Keratinocyte (primary cell): ENCODE data around the gene VKORC1. TPM values are rescaled to one million over a fixed set of nuclear protein-coding genes. Genes with fewer than 3 reads are reported as not detected.
A peak's percentile ranks its signal among the peaks of the same experiment; 100 is the strongest.

Experiments
- DNase-seq: peaks from one replicate; pipeline ENCODE4 v3.0.0-alpha.2; 2011; ENCODE audit warnings: low read depth, missing footprints, low spot score
- FAIRE-seq: peaks from 2 replicates; lab custom pipeline; 2011; peaks lifted over from hg19 to GRCh38; lab: Jason Lieb, UNC
- H2AFZ ChIP-seq: 2 replicates; pipeline ENCODE4 v1.6.0; 2012; ENCODE audit warnings: low read length, control low read depth, inconsistent platforms; ENCODE audit not compliant: control insufficient read depth
- H3K27ac ChIP-seq: 2 replicates; pipeline ENCODE4 v1.5.1; 2011; ENCODE audit warnings: low read length; ENCODE audit not compliant: control insufficient read depth, insufficient read depth
- H3K27me3 ChIP-seq: 3 replicates; pipeline ENCODE4 v1.6.0; 2011; ENCODE audit warnings: low read length; ENCODE audit not compliant: control insufficient read depth, insufficient read depth; ENCODE audit errors: extremely low read depth
- H3K36me3 ChIP-seq, 2 experiments: 2 replicates in 1 of 2; 3 replicates in 1 of 2; pipeline ENCODE4 v1.5.1; 2011; ENCODE audit warnings: low read length in 2 of 2, mild to moderate bottlenecking in 1 of 2; ENCODE audit not compliant: control insufficient read depth in 2 of 2, insufficient read depth in 2 of 2; ENCODE audit errors: extremely low read depth in 1 of 2
- H3K4me1 ChIP-seq: 3 replicates; pipeline ENCODE4 v1.5.1; 2011; ENCODE audit warnings: low read length; ENCODE audit not compliant: control insufficient read depth, insufficient read depth; ENCODE audit errors: extremely low read depth
- H3K4me2 ChIP-seq: 3 replicates; pipeline ENCODE4 v1.6.0; 2011; ENCODE audit warnings: low read depth, low read length; ENCODE audit not compliant: control insufficient read depth, insufficient read depth; ENCODE audit errors: extremely low read depth
- H3K4me3 ChIP-seq, 3 experiments: fragments of 200-600 bp in 1 of 3; sonication (generic) in 1 of 3; 2 replicates in 2 of 3; 3 replicates in 1 of 3; pipeline ENCODE4 v1.5.1; 2011 to 2016; ENCODE audit warnings: low read length in 3 of 3, mild to moderate bottlenecking in 3 of 3, control low read depth in 2 of 3, inconsistent platforms in 1 of 3, low read depth in 1 of 3, mixed read lengths in 1 of 3, mixed run types in 1 of 3, moderate library complexity in 1 of 3; ENCODE audit not compliant: control insufficient read depth in 2 of 3, insufficient read depth in 2 of 3; ENCODE audit errors: extremely low read depth in 1 of 3
- H3K79me2 ChIP-seq: 2 replicates; pipeline ENCODE4 v1.6.0; 2012; ENCODE audit warnings: low read length; ENCODE audit not compliant: control insufficient read depth, insufficient read depth
- H3K9ac ChIP-seq: 3 replicates; pipeline ENCODE4 v1.6.0; 2011; ENCODE audit warnings: low read length; ENCODE audit not compliant: control insufficient read depth, insufficient read depth; ENCODE audit errors: extremely low read depth
- H3K9me1 ChIP-seq: 3 replicates; pipeline ENCODE4 v1.6.0; 2011; ENCODE audit warnings: low read length; ENCODE audit not compliant: control insufficient read depth, insufficient read depth; ENCODE audit errors: extremely low read depth
- H3K9me3 ChIP-seq: 2 replicates; pipeline ENCODE4 v1.5.1; 2012; ENCODE audit warnings: low read depth, low read length; ENCODE audit not compliant: control insufficient read depth
- H4K20me1 ChIP-seq: 3 replicates; pipeline ENCODE4 v1.6.0; 2011; ENCODE audit warnings: low read length; ENCODE audit not compliant: control insufficient read depth, insufficient read depth; ENCODE audit errors: extremely low read depth
- EZH2 ChIP-seq: IDR thresholded peaks from one replicate; pipeline ENCODE4 v1.6.1; 2012; ENCODE audit warnings: inconsistent platforms, mild to moderate bottlenecking, low read length, moderate library complexity
- dilution Hi-C: fragments of 300-500 bp; cut with MboI; formaldehyde crosslinking; loops from one replicate; pipeline ENCODE4 v1.7.0; 2020; ENCODE audit warnings: low sequenced_read_pairs; ENCODE audit not compliant: extremely low pct_ligation_motif_present
- polyA plus RNA-seq, 5 experiments: library from polyadenylated mRNA; depleted of rRNA in 3 of 5; stranded (reverse) in 3 of 5; stranded (forward) in 1 of 5; unstranded in 1 of 5; fragments of >200 nt; gene quantifications; 1 replicate in 1 of 5; 2 replicates in 3 of 5; 3 replicates in 1 of 5; pipeline versions ENCODE4 v1.2.1 to v1.2.3, GENCODE V29; 2011 to 2012; ENCODE audit warnings: missing spikeins in 2 of 5, low read depth in 1 of 5, low replicate concordance in 1 of 5
- TF ChIP-seq, protein P1 (sequence below), 3 experiments: IDR thresholded peaks in 1 of 3; conservative IDR thresholded peaks in 1 of 3; optimal IDR thresholded peaks in 1 of 3; 2 replicates in 2 of 3; 3 replicates in 1 of 3; pipeline versions ENCODE3 to v1.5.1; 2011; ENCODE audit warnings: low read length in 3 of 3, mild to moderate bottlenecking in 3 of 3, moderate library complexity in 2 of 3, control low read depth in 1 of 3, inconsistent platforms in 1 of 3; ENCODE audit not compliant: insufficient read depth in 2 of 3; ENCODE audit errors: extremely low read depth in 1 of 3

The VKORC1 gene
- polyA plus RNA-seq, 1 donor (not counting 4 experiments of a cell fraction or from before 2014, with no cell fraction given), result 73.6 TPM

DNA sequence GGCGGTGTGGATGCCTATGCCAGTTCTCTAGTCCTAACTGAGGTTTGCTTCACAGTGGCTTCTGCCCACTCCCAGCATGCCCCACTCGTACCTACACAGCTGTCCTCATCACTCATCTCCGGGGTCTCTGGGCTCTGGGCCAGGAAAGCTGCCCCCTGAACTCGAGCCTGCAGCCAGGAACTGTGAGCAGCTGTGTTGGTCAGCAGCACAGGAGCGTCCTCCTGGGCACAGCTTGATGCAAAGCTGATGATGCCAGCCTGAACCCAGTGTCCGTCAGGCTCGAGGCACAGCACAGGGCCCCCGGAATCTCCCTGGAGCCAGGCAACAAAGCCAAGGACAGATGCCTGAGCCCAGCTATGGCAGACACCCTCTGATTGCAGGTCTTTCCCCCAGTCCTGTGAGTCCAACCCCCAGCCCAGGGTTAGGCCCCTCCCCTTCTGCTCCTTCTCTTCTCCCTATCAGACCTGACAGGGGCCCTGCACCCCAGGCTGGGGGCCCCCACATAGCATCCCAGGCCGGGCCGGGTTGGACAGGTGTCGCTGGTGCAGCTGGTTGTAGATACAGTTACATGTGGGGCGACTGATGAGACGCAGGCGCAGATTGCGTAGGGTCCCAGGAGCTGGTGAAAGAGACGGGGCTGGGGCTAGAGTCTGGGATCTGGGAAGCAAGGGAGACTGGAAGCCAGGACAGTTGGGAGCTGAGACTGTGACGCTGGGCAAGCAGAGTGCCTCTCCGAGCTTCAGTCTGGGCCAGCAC, 8.5 kb downstream of the VKORC1 start:
- Histone ChIP-seq H3K9me1 (no peaks in the 10 kb centered on the region), H3K36me3 (peaks cover 12 to 13% of the 10 kb centered on the region in 2 experiments), H2AFZ (no peak overlapping the region), H3K27ac (peak overlapping the region; percentile 18), H3K27me3 (no peaks in the 10 kb centered on the region), H3K9me3 (no peaks in the 10 kb centered on the region), H3K4me3 (no peak overlapping the region), H3K4me1 (peaks cover 12% of the 10 kb centered on the region), H4K20me1 (no peaks in the 10 kb centered on the region), H3K4me2 (no peak overlapping the region), H3K9ac (no peak overlapping the region), H3K79me2 (peaks cover 11% of the 10 kb centered on the region)
- dilution Hi-C loops, result no loop called here
- FAIRE-seq (no peak), DNase-seq (no peak)
- TF ChIP-seq EZH2, result no peak
- TF ChIP-seq, protein P1, sequence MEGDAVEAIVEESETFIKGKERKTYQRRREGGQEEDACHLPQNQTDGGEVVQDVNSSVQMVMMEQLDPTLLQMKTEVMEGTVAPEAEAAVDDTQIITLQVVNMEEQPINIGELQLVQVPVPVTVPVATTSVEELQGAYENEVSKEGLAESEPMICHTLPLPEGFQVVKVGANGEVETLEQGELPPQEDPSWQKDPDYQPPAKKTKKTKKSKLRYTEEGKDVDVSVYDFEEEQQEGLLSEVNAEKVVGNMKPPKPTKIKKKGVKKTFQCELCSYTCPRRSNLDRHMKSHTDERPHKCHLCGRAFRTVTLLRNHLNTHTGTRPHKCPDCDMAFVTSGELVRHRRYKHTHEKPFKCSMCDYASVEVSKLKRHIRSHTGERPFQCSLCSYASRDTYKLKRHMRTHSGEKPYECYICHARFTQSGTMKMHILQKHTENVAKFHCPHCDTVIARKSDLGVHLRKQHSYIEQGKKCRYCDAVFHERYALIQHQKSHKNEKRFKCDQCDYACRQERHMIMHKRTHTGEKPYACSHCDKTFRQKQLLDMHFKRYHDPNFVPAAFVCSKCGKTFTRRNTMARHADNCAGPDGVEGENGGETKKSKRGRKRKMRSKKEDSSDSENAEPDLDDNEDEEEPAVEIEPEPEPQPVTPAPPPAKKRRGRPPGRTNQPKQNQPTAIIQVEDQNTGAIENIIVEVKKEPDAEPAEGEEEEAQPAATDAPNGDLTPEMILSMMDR (optimal IDR thresholded peaks at IDR 0.05 in 1 of 3, IDR thresholded peaks at IDR 0.05 in 1 of 3, conservative IDR thresholded peaks at IDR 0.05 in 1 of 3; ENCODE audit: extremely low read depth in 1 of 3, insufficient read depth in 2 of 3, low read length in 3 of 3), result no peak

DNA sequence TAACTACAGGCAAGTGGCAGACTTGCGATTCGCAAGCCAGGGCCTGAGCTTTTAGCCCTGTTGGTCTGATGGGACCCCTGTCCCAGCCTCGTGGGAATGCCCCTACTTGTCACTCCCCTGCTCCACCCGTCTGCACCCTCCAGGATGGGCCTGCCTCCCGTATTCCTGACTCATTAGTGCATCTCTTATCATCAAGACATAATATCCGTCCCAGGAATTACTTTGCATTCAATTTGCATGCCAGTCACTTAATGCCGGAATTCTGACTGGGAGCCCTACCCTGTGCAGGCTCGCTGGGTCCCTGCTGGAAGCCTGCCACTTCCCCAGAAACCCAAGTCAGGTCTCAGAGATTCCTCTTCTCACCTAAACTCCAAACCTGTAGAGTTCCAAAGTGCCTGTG, 9.2 kb downstream of the VKORC1 start:
- Histone ChIP-seq H3K9me1 (no peaks in the 10 kb centered on the region), H3K4me2 (no peak overlapping the region), H3K79me2 (peaks cover 14% of the 10 kb centered on the region), H4K20me1 (no peaks in the 10 kb centered on the region), H3K36me3 (peaks cover 11 to 13% of the 10 kb centered on the region in 2 experiments), H3K27ac (peak overlapping the region; percentile 39), H3K4me3 (no peak overlapping the region), H2AFZ (no peak overlapping the region), H3K9me3 (no peaks in the 10 kb centered on the region), H3K27me3 (no peaks in the 10 kb centered on the region), H3K4me1 (peaks cover 9% of the 10 kb centered on the region), H3K9ac (no peak overlapping the region)
- TF ChIP-seq, protein P1 (optimal IDR thresholded peaks at IDR 0.05 in 1 of 3, IDR thresholded peaks at IDR 0.05 in 1 of 3, conservative IDR thresholded peaks at IDR 0.05 in 1 of 3; ENCODE audit: extremely low read depth in 1 of 3, insufficient read depth in 2 of 3, low read length in 3 of 3), result no peak
- TF ChIP-seq EZH2, result no peak
- DNase-seq, result no peak
- dilution Hi-C loops, result no loop called here
- FAIRE-seq, result no peak
